Esophagus muscularis mucosa (tissue), 4 donors: ENCODE data around the gene OXER1. TPM values are rescaled to one million over a fixed set of nuclear protein-coding genes. Genes with fewer than 3 reads are reported as not detected.

Source experiments
- DNase-seq: peaks from one replicate; pipeline ENCODE4 v3.0.0-alpha.2; 2017; ENCODE audit errors: extremely low spot score
- H3K27ac ChIP-seq, 4 donors: fragments of 200-600 bp; sonication (generic); replicated peaks in 1 of 4; 1 replicate in 3 of 4; 2 replicates in 1 of 4; pipeline ENCODE4 v1.5.1; 2016 to 2019; ENCODE audit warnings: mild to moderate bottlenecking in 1 of 4
- H3K27me3 ChIP-seq, 4 donors: fragments of 200-600 bp; sonication (generic); one replicate each; pipeline versions ENCODE4 v1.5.1 to v1.6.0; 2016 to 2019
- H3K36me3 ChIP-seq, 4 donors: fragments of 200-600 bp; sonication (generic); one replicate each; pipeline ENCODE4 v1.5.1; 2016 to 2019
- H3K4me1 ChIP-seq, 4 donors: fragments of 200-600 bp; sonication (generic); one replicate each; pipeline ENCODE4 v1.5.1; 2016 to 2019
- H3K4me3 ChIP-seq, 4 donors: fragments of 200-600 bp; sonication (generic); 1 replicate in 2 of 4; 2 replicates in 2 of 4; pipeline ENCODE4 v1.5.1; 2016 to 2019; ENCODE audit warnings: mild to moderate bottlenecking in 4 of 4, moderate library complexity in 1 of 4
- H3K9me3 ChIP-seq, 4 donors: fragments of 200-600 bp; sonication (generic); 1 replicate in 3 of 4; 2 replicates in 1 of 4; pipeline ENCODE4 v1.5.1; 2016 to 2019
- EP300 ChIP-seq: sonication (generic); formaldehyde crosslinking; IDR thresholded peaks from one replicate; pipeline ENCODE4 v1.6.1; 2017; ENCODE audit warnings: antibody characterized with exemption
- POLR2A ChIP-seq: fragments of 450-650 bp; IDR thresholded peaks from one replicate; pipeline ENCODE4 v1.6.1; 2017; ENCODE audit warnings: antibody characterized with exemption, moderate library complexity, mild to moderate bottlenecking, low read depth
- POLR2AphosphoS5 ChIP-seq, 2 donors: sonication (generic); formaldehyde crosslinking; IDR thresholded peaks; one replicate each; pipeline ENCODE4 v1.6.1; 2017; ENCODE audit warnings: antibody characterized with exemption in 2 of 2
- WGBS: methylation state at CpG from one replicate; pipeline ENCODE4 v1.1.5; 2018; 5-methylcytosine and 5-hydroxymethylcytosine counted together
- intact Hi-C: fragments of 100-400 bp; cut with DNase I; formaldehyde crosslinking; loops from one replicate; pipeline ENCODE4 v1.15.1; 2023
- total RNA-seq, 4 donors: library from RNA; depleted of rRNA; stranded (reverse); fragments of >200 nt; gene quantifications; one replicate each; pipeline versions ENCODE4 v1.1.0 to v1.2.1, GENCODE V29; 2016
- TF ChIP-seq, protein P1 (sequence below), 3 experiments: fragments of 200-600 bp in 2 of 3; fragments of 450-650 bp in 1 of 3; sonication (generic) in 2 of 3; IDR thresholded peaks; one replicate each; pipeline ENCODE4 v1.5.1; 2017 to 2019; ENCODE audit warnings: antibody characterized with exemption in 3 of 3, mild to moderate bottlenecking in 2 of 3, moderate library complexity in 1 of 3

The OXER1 gene
- total RNA-seq, 4 donors from 2014 or later: 0.42 to 1.3 (median 0.61) TPM

DNA sequence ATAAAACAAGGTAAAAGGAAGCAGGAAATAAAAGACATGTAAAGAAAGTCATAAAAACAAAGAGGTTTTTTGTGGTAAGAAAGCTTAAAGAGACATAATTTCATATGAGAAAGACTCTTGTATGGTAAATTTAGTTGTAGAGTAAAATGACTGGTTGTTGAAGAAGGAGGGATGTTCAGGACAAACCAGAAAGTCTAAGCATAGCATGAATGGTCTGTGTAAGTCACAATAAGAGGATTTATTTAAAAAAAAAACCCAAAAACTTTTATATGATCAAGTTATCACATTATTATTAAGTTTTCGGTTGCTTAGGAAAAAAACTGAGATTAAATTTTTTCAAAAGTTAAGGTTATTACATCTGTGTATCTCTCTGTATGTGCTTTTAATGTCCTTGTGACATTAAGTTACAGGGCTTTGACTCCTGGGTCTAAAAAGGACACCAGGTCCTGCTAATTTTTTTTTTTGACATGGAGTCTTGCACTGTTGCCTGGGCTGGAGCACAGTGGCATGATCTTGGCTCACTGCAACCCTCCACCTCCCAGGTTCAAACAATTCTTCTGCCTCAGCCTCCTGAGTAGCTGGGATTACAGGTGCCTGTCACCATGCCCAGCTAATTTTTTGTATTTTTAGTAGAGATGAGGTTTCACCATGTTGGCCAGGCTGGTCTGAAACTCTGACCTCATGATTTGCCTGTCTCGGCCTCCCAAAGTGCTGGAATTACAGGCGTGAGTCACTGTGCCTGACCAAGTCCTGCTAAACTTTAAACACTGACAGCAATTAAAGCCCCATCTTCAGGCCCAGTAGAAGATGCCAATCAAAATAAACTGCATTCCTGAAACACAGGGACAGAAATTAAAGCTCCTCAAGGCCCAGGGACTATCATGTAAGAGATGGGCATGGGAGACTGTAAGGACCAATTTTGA is 14.2 kb upstream of the OXER1 start:
- WGBS: 63% methylated on average over 3 of the region's 3 CpGs
- no peak for TF ChIP-seq EP300
- TF ChIP-seq POLR2AphosphoS5 (IDR thresholded peaks at IDR 0.05): peak; percentile 6 to 31
- intact Hi-C loops: no loop called here
- no peak overlapping the region for H3K4me3 ChIP-seq
- H3K27me3 ChIP-seq: no peaks in the 10 kb centered on the region
- no peaks in the 10 kb centered on the region for H3K9me3 ChIP-seq
- peaks cover 0 to 7% (median 2%) of the 10 kb centered on the region in 4 donors for H3K4me1 ChIP-seq
- H3K27ac ChIP-seq: peak overlapping the region in 2 of 4 donors; percentile 31 to 34
- no peak for DNase-seq
- peaks cover 0 to 8% (median 0%) of the 10 kb centered on the region in 4 donors for H3K36me3 ChIP-seq

DNA sequence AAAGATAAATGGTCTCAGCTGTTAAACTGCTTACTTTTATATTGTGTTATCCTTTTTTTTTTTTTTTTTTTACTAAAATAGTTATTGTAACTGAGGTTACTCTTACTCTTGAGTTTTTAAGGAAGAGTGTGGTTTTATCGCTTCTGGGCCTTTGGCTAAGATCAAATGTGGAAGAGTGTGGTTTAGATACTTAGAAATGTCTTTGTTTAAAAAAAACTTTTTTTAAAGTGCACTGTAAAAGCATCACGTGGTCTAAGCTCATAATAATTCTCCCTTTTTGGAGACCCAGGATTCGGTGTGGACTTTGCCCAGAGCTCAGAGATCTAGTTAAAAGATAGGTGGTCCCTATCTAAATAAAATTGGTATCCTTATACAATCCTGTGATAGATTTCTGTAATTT is 11.9 kb upstream of the OXER1 start:
- intact Hi-C loops: no loop called here
- H3K4me3 ChIP-seq: no peak overlapping the region
- WGBS: 58% methylated on average over 3 of the region's 3 CpGs
- no peak for DNase-seq
- no peaks in the 10 kb centered on the region for H3K9me3 ChIP-seq
- no peaks in the 10 kb centered on the region for H3K27me3 ChIP-seq
- no peak overlapping the region for H3K27ac ChIP-seq
- no peak for TF ChIP-seq EP300
- TF ChIP-seq POLR2A: no peak
- TF ChIP-seq, protein P1, sequence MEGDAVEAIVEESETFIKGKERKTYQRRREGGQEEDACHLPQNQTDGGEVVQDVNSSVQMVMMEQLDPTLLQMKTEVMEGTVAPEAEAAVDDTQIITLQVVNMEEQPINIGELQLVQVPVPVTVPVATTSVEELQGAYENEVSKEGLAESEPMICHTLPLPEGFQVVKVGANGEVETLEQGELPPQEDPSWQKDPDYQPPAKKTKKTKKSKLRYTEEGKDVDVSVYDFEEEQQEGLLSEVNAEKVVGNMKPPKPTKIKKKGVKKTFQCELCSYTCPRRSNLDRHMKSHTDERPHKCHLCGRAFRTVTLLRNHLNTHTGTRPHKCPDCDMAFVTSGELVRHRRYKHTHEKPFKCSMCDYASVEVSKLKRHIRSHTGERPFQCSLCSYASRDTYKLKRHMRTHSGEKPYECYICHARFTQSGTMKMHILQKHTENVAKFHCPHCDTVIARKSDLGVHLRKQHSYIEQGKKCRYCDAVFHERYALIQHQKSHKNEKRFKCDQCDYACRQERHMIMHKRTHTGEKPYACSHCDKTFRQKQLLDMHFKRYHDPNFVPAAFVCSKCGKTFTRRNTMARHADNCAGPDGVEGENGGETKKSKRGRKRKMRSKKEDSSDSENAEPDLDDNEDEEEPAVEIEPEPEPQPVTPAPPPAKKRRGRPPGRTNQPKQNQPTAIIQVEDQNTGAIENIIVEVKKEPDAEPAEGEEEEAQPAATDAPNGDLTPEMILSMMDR (IDR thresholded peaks at IDR 0.05): no peak
- no peak for TF ChIP-seq POLR2AphosphoS5 (IDR thresholded peaks at IDR 0.05)
- no peaks in the 10 kb centered on the region for H3K36me3 ChIP-seq
- peaks cover 0 to 7% (median 2%) of the 10 kb centered on the region in 4 donors for H3K4me1 ChIP-seq

DNA sequence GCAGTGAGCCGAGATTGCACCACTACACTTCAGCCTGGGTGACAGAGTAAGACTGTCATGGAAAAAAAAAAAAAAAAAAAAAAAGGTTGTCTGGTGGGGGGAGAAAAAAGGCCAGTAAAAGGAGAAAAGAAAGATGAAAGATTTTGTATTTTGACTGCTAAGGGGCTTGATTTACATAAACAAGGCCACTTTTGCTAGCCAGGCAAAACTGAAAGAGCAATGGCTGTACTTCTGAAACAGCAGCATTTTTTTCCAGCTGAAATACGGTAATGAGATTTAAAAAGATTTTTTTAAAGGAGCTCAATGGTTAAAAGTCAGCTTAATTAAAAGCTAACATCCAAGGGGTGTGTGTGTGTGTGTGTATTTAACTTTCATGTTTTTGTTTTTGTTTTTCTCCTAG is 11.3 kb upstream of the OXER1 start:
- Histone ChIP-seq H3K27ac (no peak overlapping the region), H3K4me1 (peaks cover 0 to 7% (median 2%) of the 10 kb centered on the region in 4 donors), H3K4me3 (no peak overlapping the region), H3K36me3 (no peaks in the 10 kb centered on the region), H3K9me3 (no peaks in the 10 kb centered on the region), H3K27me3 (no peaks in the 10 kb centered on the region)
- 73% methylated on average over 2 of the region's 2 CpGs for WGBS
- intact Hi-C loops: no loop called here
- DNase-seq: no peak
- TF ChIP-seq POLR2AphosphoS5 (IDR thresholded peaks at IDR 0.05) (no peak), EP300 (no peak), POLR2A (no peak)
- TF ChIP-seq, protein P1 (IDR thresholded peaks at IDR 0.05): no peak

DNA sequence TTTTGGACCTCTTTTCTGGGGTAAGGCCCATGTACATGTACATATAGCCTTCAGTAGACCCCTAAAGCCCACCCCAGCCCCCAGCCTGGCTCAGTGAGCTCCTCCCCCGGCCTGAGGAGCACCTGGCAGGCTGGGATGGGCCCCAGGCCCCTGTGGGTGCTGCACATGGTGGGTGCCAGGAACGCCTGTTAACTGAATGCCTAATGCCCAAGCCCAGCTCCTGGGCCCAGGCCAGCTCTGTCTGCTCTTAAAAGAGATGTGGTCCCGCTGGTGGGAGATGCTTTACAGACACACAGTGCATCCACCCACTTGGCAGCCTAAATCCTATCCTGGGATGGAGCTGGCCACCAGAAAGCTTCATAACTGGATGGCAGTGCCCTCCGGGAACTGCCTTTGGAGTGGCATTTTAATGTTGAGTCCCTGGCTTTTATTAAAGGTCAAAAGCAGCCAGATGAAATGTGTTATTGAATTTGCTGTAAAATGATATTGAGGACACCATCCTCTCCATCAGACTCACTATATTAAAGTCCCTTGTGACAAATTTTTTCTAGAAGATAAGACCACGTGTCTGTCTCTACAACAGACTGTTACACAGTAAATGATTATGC is 7.7 kb upstream of the OXER1 start:
- intact Hi-C loops: no loop called here
- no peak for DNase-seq
- peaks cover 0 to 5% (median 0%) of the 10 kb centered on the region in 4 donors for H3K36me3 ChIP-seq
- TF ChIP-seq, protein P1 (IDR thresholded peaks at IDR 0.05): no peak
- TF ChIP-seq POLR2A (no peak), POLR2AphosphoS5 (IDR thresholded peaks at IDR 0.05) (no peak), EP300 (no peak)
- no peaks in the 10 kb centered on the region for H3K4me1 ChIP-seq
- WGBS: 91% methylated on average over 5 of the region's 5 CpGs
- no peak overlapping the region for H3K4me3 ChIP-seq
- H3K27me3 ChIP-seq: no peaks in the 10 kb centered on the region
- H3K27ac ChIP-seq: no peak overlapping the region
- H3K9me3 ChIP-seq: no peaks in the 10 kb centered on the region
